ENCODE data around the gene MATN1. TPM values are rescaled to one million over a fixed set of nuclear protein-coding genes. Genes with fewer than 3 reads are reported as not detected.

MATN1 gene
- total RNA-seq, 1 donor from 2014 or later, result 0.49 TPM

- Histone ChIP-seq H3K4me3 (no peak overlapping the region), H3K9me3 (no peaks in the 10 kb centered on the region), H3K27ac (peak overlapping the region; percentile 97), H3K36me3 (no peaks in the 10 kb centered on the region), H3K27me3 (no peaks in the 10 kb centered on the region), H3K4me1 (peaks cover 37% of the 10 kb centered on the region)
- no peak for DNase-seq (ENCODE audit: extremely low spot score in 2 of 2)
- intact Hi-C loops (cut with DNase I), result no loop called here
- TF ChIP-seq CTCF (IDR thresholded peaks at IDR 0.05) (no peak), POLR2A (IDR thresholded peaks at IDR 0.05) (no peak)
These were observed 44.0 kb downstream of the MATN1 start for GRCh38 chr1:30679201-30679975.

- Histone ChIP-seq H3K27me3 (no peaks in the 10 kb centered on the region), H3K9me3 (no peaks in the 10 kb centered on the region), H3K4me1 (peaks cover 37% of the 10 kb centered on the region), H3K36me3 (no peaks in the 10 kb centered on the region), H3K4me3 (no peak overlapping the region), H3K27ac (peak overlapping the region; percentile 97)
- DNase-seq (ENCODE audit: extremely low spot score in 2 of 2), result no peak
- intact Hi-C loops (cut with DNase I), result no loop called here
- no peak for TF ChIP-seq POLR2AphosphoS5 (IDR thresholded peaks at IDR 0.05; ENCODE audit: insufficient read depth in 1 of 2, low read depth in 1 of 2)
- TF ChIP-seq POLR2A (IDR thresholded peaks at IDR 0.05), result no peak
- TF ChIP-seq CTCF (IDR thresholded peaks at IDR 0.05), result no peak
These were observed 45.2 kb downstream of the MATN1 start for GRCh38 chr1:30678209-30678608.

GRCh38 chr1:30677471-30677870 is 45.9 kb downstream of the MATN1 start:
- no peak for DNase-seq (ENCODE audit: extremely low spot score in 2 of 2)
- H3K4me3 ChIP-seq, result no peak overlapping the region
- H3K36me3 ChIP-seq, result no peaks in the 10 kb centered on the region
- TF ChIP-seq POLR2AphosphoS5 (IDR thresholded peaks at IDR 0.05; ENCODE audit: insufficient read depth in 1 of 2, low read depth in 1 of 2) (no peak), CTCF (IDR thresholded peaks at IDR 0.05) (no peak), POLR2A (IDR thresholded peaks at IDR 0.05) (no peak)
- peaks cover 33% of the 10 kb centered on the region for H3K4me1 ChIP-seq
- H3K27me3 ChIP-seq, result no peaks in the 10 kb centered on the region
- H3K9me3 ChIP-seq, result no peaks in the 10 kb centered on the region
- intact Hi-C loops (cut with DNase I), result no loop called here
- peak overlapping the region; percentile 97 for H3K27ac ChIP-seq

- intact Hi-C loops (cut with DNase I), result no loop called here
- Histone ChIP-seq H3K9me3 (no peaks in the 10 kb centered on the region), H3K27me3 (no peaks in the 10 kb centered on the region), H3K36me3 (no peaks in the 10 kb centered on the region), H3K4me3 (no peak overlapping the region), H3K4me1 (peaks cover 28% of the 10 kb centered on the region), H3K27ac (peak overlapping the region; percentile 97)
- DNase-seq (ENCODE audit: extremely low spot score in 2 of 2), result no peak
- no peak for TF ChIP-seq POLR2A (IDR thresholded peaks at IDR 0.05)
- peak; percentile 46 to 99 for TF ChIP-seq POLR2AphosphoS5 (IDR thresholded peaks at IDR 0.05; ENCODE audit: insufficient read depth in 1 of 2, low read depth in 1 of 2)
- TF ChIP-seq CTCF (IDR thresholded peaks at IDR 0.05), result no peak
These were observed 47.6 kb downstream of the MATN1 start for GRCh38 chr1:30675761-30676160.

- Histone ChIP-seq H3K4me1 (peaks cover 24% of the 10 kb centered on the region), H3K27ac (peak overlapping the region; percentile 97), H3K27me3 (no peaks in the 10 kb centered on the region), H3K9me3 (no peaks in the 10 kb centered on the region), H3K4me3 (no peak overlapping the region), H3K36me3 (no peaks in the 10 kb centered on the region)
- TF ChIP-seq POLR2AphosphoS5 (IDR thresholded peaks at IDR 0.05; ENCODE audit: insufficient read depth in 1 of 2, low read depth in 1 of 2), result no peak
- no peak for TF ChIP-seq POLR2A (IDR thresholded peaks at IDR 0.05)
- TF ChIP-seq CTCF (IDR thresholded peaks at IDR 0.05), result no peak
- intact Hi-C loops (cut with DNase I), result no loop called here
- DNase-seq (ENCODE audit: extremely low spot score in 2 of 2), result no peak
These were observed 48.1 kb downstream of the MATN1 start for GRCh38 chr1:30675289-30675688.
